ENCODE results near the gene GABRA6.
"Not testable (repeated sequence)": the region's sequence is repeated elsewhere in the genome, so short reads cannot be mapped to it uniquely, and the experiment has no call there.

The GABRA6 gene

DNA sequence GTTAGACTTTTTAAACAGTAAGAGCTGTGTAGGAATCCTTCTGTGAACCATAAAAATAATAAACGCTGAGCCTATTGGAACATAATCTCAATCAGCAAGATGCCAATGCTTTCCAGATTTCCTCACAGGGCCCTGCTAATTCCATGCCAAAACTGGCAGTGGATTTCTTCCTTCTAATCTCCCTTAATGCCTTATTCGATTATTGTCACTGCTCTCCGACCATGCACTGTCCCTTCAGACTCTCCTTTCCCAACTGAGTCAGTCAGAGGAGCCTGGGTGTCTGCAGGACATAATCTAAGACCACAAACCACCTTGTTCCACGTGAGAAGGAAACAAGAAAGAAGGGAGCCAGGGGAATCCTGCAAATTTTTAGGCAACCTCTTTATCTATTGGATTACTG, at the start of gene GABRA6:
TSS of gene GABRA6 (plus strand) at position 261 of the 400 bp plus-strand sequence. CDS start 269 bp downstream, outside the sequence.
- DNase-seq, result no peak

DNA sequence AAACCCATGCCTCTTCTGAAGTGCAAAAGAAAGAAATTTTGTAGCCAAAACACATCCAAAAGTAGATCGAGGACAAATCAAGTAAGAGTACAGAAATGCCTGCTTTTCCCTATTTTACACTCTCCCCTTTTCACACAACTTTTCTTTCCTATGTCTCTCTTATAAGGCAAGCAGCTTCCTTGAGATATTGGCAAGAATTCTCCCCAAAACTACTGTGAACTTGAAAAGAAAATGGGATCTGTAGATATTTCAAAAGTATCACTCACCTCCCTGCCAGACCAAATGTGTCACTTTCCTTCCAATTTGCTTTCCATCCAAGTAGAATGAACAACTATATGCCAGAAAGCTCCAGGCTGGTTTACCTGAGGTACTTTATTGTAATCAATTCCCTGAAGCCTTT, 47.9 kb upstream of the GABRA6 start:
- DNase-seq, result no peak

DNA sequence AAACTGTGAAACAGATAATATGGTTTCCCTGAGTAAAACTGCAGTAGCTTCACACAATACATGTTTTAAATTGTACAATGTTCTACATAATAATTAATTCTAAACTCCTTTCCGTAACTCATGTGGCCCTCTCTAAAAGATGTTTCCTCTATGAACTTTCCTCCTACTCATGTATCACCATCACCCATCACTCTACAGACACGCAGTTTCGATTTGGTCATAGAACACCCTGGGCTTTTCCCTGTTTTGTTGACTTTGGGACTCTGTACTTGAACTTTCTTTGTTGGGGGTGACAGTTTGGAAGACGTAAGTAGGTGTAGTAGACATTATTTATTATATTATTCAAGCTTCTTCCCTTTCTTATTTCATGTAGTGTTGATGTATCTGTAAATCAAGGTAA, 44.1 kb upstream of the GABRA6 start:
- no peak for DNase-seq

DNA sequence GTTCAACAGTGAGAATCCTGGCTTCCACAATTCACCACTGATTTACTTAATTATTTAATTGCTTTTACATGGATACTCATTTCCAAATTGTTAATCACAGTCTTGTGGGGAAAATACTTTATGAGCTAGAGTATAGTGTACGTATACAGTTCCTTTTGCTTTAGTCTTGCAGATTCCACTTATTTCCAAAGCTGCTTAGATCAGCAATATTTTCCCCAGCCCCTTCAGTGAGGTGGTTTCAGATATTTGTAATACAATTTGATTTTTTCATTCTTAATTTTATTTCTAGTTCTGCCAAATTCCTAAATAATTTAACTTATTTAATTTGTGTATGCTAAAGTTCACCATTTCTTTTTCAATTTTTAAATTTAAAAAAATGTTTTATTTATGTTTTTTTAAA, 40.3 kb upstream of the GABRA6 start:
- DNase-seq, result no peak

DNA sequence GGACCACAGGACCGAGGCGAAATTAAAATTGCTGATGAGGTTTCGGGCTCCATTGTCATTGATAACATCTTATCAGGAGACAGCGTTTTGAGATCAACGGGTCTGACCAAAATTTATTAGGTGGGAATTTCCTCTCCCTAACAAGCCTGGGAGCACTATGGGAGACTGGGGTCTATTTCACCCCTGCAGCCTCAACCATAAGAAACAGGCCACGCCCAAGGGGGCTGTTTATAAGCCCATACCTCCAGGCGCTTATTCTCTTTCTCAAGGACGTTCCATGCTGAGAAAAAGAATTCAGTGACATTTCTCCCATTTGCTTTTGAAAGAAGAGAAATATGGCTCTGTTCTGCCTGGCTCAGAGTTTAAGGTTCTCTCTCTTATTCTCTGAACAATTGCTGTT, 33.6 kb upstream of the GABRA6 start:
- DNase-seq, result not testable (repeated sequence)

DNA sequence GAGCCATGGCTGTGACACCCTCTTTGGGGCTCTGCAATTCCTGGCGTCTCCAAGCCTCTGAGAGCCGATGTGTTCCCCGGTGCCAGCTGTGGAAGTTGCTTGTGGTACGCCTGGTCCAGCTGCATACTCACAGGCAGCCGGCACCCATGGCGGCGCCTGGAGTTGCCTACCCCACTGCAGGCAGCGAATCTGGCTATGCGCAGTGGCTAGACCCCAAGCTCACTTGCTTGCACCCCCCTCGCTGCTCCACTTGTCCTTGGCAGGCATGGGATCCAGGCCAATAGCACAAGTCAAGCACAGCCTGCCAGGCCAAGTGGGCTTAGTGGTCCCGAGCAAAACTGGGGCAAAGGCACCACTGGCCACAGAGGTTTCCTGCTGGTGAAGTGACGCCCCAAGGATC, 24.7 kb upstream of the GABRA6 start:
- no peak for DNase-seq

DNA sequence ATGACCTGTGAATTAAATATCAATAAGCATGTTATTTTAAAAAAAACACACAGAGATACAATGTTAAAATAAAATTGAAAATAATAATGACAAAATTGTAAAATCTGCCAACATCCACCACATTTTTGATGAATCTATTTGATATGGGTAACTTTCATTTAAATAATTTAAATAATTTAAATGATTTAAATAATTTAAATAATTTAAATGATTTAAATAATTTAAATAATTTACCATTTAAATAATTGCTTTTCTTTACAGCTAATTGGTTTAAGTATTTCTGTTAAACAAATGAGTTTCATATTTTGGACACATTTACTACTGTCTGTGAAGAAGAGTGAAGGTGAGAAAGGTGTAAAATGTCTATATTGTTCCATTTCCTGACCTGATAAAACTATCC, 22.1 kb upstream of the GABRA6 start:
- DNase-seq, result no peak

DNA sequence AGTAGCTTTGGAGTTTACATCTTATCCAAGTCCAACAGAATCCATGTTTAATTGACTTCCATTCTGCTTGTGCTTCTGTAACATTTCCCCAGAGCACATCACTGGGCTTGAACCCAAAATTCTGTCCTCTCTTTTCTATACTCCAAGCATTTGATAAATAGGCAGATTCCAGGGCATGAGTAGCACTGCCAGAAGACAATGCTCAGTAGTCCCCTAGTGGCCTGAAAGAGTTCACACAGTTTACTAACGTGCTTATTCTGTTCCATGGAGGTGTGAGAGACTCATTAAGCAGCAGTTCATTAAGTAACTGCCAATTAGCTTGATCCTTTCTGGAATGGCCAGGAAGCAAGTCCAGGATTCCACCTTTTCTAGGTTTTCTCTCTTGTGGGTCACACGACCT, 9.4 kb upstream of the GABRA6 start:
- DNase-seq, result no peak

DNA sequence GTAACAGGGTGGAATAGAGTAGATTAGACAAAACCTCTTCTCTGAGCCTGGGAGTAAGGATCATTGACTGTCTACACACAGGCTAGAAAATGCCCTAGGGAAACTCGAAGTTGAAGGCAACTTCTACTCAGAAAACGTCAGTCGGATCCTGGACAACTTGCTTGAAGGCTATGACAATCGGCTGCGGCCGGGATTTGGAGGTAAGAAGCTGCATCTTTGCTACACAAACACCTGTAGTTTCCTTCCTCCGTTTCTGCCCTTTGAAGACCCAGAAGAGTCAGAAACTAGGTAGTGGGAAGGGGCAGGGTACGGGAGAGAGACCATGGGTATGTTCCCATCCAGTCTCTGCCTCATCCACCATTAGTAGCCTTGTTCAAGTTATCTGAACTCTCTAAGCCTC, 628 bp downstream of the GABRA6 start:
- no peak for DNase-seq

DNA sequence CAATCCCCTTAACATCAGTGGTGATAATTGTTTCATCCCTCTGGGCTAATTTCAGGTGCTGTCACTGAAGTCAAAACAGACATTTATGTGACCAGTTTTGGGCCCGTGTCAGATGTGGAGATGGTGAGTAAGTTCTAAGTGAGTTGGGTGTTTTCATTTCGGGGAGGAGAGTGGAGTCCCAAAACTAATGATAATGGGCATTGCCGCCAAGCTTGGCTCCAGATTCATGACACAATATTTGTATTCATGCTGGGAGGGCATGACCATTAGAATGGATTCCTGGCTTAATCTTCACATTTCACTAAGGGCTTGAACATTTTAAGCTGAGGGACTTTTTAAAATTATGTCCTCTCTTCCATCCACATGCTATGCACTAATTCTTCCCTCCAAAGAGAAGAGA, 1.4 kb downstream of the GABRA6 start:
- DNase-seq, result no peak

DNA sequence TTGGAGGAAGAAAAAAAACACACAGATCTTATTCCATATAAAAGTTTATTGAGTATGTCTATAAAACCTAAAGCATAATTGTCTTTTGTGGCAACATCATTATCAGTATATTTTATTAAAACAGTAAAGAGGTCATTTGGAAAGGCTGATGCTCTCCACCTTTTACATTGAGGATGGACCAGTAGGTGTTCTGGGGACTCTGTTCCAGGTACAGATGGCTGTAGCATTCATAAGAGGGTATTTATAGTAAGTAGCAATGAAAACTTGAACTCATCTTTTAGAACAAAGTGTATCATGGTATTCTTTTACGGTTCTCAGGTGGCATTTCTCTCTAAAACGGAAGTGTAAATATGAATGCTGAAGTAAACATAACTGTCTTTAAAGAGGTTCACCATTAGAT, 1.8 kb downstream of the GABRA6 start:
- no peak for DNase-seq

DNA sequence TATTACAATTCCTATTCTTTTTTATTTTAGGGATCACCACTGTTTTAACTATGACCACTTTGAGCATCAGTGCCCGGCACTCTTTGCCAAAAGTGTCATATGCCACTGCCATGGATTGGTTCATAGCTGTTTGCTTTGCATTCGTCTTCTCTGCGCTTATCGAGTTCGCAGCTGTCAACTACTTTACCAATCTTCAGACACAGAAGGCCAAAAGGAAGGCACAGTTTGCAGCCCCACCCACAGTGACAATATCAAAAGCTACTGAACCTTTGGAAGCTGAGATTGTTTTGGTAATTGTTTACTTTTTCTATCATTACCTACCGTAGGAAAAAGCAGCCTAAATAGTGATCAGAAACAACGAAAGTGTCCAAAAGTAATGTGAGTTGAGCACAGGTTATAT, 6.4 kb downstream of the GABRA6 start:
- DNase-seq, result no peak

DNA sequence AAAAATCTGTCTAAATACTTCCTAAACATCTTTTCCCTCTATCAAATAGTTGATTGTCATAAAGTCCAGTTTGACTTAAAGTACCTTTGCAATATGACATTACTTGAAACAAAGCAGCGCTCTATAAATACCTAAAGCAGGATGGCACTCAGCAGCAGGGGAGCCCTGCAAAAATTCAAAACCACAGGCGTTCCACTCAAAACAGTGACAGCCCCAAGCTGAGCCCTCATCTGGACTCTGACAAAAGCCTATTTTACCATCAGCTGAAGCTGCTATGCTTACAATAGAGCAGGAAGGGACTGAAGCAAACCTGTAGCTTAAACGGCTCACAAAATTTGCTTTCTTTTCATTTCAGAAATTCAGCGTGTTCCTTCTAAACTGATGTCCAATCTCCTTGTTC, 11.5 kb downstream of the GABRA6 start:
- no peak for DNase-seq

DNA sequence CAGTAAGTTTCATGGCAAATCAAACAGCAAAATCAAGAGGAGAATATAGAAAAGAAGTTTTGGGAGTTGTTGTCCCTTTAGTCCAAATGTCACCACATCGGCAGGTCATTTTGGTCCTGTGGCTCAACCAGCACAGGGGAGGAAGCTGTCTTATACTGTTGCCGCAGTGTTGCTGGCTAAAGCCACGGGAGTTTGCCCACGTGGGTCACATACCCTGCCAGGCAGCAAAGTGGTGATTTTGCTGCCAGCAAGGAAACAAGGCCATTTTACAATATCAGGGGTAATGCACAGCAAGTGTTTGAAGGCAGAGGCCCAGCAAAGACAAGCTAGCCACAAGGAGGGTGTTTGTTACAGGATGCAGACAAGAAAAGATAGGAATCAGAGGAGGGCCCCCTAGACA, 14.5 kb downstream of the GABRA6 start:
- DNase-seq, result no peak

DNA sequence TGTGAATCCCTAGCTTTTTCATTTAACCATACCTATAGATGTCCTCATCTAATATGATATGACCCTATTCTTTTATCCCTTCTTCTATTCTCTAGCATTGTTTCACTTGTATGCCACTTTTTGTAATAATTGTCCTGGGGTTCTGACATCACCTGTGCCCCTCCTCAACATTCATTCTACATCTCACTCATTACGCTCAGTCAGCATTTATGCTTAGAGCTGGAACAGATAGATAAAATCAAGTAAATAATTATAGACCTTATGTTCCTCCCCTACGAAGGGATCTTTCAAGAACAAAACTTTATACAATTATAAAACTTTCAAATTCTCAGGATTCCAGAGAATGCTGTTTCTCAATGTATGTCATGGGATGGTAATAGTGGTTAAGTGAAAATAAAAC, 18.0 kb downstream of the GABRA6 start:
- no peak for DNase-seq

DNA sequence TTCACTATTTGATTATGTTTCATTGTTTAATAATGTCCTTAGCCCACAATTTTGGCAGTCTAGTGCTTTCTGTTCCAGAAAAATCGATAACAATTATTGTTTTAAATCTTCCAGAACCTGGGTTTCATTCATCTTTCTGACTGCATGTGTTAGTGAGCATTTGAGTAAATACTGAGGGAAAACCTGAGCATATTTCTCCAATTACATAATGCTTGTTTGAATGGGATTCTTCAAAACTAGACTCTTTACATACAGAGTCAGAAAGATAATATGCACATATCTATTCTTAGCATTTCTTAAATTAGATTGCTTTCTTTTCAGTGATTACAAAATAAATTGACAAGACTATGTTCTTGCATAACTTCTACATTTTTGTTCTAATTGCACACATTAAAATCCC, 21.9 kb downstream of the GABRA6 start:
- DNase-seq, result no peak

DNA sequence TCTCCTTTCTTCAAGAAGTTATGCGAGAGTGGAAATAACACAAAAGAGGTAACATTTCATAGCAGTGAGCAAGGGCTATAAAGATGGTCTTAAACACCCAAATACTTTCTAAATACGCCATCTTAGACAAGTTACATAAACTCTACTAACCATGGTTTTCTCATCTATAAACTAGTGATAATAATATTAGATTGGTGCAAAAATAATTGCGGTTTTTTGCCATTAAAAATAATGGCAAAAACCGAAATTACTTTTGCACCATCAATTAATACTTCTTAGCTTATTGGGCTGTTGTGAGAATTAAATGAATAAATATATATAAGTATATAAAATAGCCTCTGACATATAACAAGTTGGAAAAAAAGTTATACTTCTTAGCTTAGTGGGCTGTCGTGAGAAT, 23.7 kb downstream of the GABRA6 start:
- DNase-seq, result no peak

DNA sequence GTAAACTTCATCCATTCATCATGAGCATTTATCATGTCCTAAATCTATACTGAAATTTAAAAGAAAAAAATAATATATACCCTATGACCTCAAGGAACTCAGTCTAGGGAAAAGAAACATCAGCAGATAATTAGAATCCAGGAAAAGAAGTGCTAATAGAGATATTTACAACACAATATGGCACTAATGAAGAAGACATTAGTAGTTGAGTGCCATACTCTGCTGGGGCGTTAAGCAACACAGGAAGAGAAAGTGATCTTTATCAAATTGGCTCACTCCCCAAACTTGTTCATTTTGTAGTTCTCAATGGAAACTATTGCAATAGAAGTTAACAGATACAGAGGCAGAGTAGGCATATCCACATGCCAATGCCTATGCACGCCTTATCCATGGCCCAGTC, 27.5 kb downstream of the GABRA6 start:
- no peak for DNase-seq

DNA sequence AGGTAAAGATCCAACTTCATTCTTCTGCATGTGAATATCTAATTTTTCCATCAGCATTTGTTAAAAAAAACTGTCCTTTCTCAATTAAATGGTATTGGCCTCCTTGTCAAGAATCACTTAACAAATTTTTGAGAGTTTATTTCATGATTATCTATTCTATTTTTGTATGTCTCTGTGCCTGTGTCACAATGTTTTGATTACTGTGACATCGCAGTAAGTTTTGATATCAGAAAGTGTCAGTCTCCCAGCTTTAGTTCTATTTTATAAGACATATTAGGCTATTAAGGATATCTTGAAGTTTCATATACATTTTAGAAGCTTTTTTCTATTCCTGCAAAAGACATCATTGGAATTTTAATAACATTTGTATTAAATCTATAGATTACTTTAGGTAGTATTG, 33.6 kb downstream of the GABRA6 start:
- DNase-seq, result no peak

DNA sequence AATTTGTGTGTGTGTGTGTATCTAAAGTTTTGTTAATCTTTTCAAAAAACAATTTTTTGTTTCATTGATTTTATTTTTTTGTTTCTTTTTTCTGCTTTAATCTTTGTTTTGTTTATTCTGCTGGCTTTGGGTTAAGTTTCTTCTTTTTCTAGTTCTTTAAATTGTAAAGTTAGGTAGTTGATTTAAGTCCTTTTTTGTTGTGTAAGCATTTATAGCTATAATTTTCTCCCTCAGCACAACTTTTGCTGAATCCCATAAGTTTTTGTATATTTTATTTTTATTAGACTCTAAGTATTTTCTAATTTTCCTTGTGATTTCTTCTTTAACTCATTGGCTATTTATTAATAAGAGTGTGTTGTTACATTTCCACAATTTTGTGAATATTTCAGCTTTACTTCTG, 34.9 kb downstream of the GABRA6 start:
- no peak for DNase-seq

DNA sequence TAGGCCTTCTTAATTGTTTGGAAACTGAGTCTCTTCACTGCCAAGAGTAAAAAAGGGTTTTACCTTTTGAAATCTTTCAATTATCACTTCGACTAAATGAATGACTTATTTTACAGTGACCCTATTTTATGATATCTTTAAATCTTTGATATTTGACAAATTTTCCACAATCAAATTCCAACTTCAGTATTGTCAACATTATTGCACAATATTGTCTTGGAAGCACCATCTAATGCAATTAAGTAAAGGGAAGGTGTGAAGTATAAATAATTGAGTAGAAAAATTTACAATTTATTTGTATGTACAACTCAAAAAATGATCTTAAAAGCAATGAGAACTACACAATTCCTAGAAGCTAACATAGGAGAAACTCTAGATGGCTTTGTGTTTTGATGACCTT, 49.2 kb downstream of the GABRA6 start:
- no peak for DNase-seq

DNA sequence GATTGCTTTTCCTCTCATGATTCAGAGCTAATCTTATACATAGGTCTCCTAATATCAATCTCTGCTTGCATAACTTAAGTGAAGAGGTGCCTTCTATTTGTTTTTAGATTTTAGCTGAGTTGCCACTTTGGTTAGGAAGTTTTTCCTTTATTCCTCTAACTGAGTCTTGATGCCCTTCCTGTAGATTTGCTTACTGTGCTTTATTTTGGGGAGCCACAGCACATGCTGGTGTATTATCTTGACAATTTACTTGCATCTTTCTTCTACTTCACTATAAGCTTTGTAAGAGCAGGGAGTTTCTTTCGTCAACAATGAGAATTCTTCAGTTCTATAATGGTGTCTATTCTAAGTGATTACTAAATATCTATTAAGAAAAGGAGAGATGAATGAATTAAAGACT, 54.9 kb downstream of the GABRA6 start:
- DNase-seq, result no peak

DNA sequence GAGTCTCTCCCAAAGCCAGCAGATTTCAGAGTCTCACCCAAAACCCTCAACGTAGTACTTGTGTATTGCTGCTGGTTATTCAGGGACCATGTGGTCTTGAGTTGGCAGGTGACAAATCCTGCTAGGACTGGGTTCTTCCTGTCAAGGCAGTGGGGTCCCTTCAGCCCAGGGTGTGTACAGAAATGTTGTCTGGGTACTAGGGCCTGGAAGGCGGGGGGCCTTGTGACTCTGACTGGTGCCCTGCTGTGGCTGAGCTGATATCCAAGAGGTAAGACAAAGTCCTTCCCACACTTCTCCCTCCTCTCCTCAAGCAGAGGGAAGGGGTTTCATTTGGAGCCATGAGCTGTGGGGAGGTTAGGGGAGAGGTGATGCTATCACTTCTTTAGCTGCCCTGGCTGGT, 58.8 kb downstream of the GABRA6 start:
- DNase-seq, result no peak

DNA sequence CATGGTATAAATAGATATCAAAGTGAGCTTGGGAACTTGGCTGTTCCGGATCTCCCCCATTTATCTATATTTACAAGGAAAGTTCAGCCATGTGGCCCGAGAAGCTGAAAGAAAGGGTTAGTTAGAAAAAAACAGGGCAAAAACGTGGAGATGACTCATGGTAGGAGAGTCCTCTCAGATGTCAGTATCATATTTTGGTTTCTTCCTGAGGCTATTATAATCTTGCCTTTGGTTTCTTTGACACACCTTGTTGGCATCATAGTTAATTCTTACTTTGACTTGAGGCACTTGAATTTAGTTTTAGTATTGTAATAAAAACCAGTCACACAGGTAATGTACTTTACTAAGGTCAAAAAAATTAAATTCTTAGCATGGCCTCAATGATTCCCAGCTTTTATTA, 59.9 kb downstream of the GABRA6 start:
- DNase-seq, result no peak

DNA sequence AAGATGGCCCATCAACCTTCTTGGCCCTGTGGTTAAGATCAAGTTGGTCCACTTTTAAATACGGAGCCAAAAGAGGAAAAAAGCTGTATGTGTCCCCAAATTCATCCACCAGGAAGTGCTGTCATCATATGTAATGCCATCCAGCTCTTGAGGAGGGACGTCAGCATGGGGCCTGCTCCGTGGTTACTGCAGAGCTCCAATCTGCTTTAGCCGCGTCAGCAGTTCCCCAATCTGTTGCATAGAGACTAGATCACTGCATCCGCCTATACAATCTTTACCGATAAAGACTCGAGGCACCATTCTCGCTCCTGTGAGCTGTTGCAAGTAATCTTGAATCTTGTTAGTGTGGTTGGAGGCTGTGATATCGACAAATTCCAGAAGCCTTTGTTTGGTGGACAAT, 65.7 kb downstream of the GABRA6 start:
- no peak for DNase-seq

Data from activated CD4-positive, CD25-positive, alpha-beta regulatory T cell treated with anti-CD3 and anti-CD28 coated beads, Interleukin-2, amount 50 U/mL, for 72 hours (primary cell).